GM23338 (cell line): ENCODE data around the gene C13orf46. TPM values are rescaled to one million over a fixed set of nuclear protein-coding genes. Genes with fewer than 3 reads are reported as not detected.

Experiments
- ATAC-seq: fragments of 200-7000 bp; cut with Tn5 transposase; 3 replicates; pipeline ENCODE4 v1.9.1; 2020
- DNase-seq: peaks from one replicate; pipeline ENCODE4 v3.0.0-alpha.2; 2015; ENCODE audit warnings: low spot score
- H2AFZ ChIP-seq: fragments of 200-600 bp; sonication (generic); 2 replicates; pipeline ENCODE4 v1.8.0; 2016; ENCODE audit warnings: antibody characterized with exemption, mild to moderate bottlenecking, moderate library complexity
- H3F3A ChIP-seq: fragments of 200-600 bp; sonication (generic); replicated peaks from 2 replicates; pipeline ENCODE4 v1.8.0; 2017; ENCODE audit warnings: antibody characterized with exemption, mixed run types, low read depth
- H3K27ac ChIP-seq: fragments of 200-600 bp; sonication (generic); 2 replicates; pipeline ENCODE4 v1.6.1; 2016; ENCODE audit warnings: low read depth
- H3K27me3 ChIP-seq: fragments of 200-600 bp; sonication (generic); 2 replicates; pipeline ENCODE4 v1.8.0; 2016; ENCODE audit warnings: mild to moderate bottlenecking, mixed run types, moderate library complexity; ENCODE audit not compliant: insufficient read depth
- H3K36me3 ChIP-seq: fragments of 200-600 bp; sonication (generic); 2 replicates; pipeline ENCODE4 v1.8.0; 2016; ENCODE audit warnings: mild to moderate bottlenecking; ENCODE audit not compliant: insufficient read depth
- H3K4me1 ChIP-seq: fragments of 200-600 bp; sonication (generic); 2 replicates; pipeline ENCODE4 v1.8.0; 2016; ENCODE audit warnings: mild to moderate bottlenecking, moderate library complexity; ENCODE audit not compliant: insufficient read depth
- H3K4me2 ChIP-seq: fragments of 200-600 bp; sonication (generic); 2 replicates; pipeline ENCODE4 v1.7.1; 2017; ENCODE audit warnings: mixed run types
- H3K4me3 ChIP-seq: fragments of 200-600 bp; sonication (generic); 2 replicates; pipeline ENCODE4 v1.6.1; 2016; ENCODE audit warnings: mixed run types
- H3K79me2 ChIP-seq: fragments of 200-600 bp; sonication (generic); replicated peaks from 2 replicates; pipeline ENCODE4 v1.8.0; 2017; ENCODE audit warnings: mild to moderate bottlenecking; ENCODE audit not compliant: insufficient read depth
- H3K9me2 ChIP-seq: fragments of 200-600 bp; sonication (generic); 2 replicates; pipeline ENCODE4 v1.8.0; 2017; ENCODE audit not compliant: insufficient read depth
- H4K20me1 ChIP-seq: fragments of 200-600 bp; sonication (generic); replicated peaks from 2 replicates; pipeline ENCODE4 v1.8.0; 2017; ENCODE audit warnings: mild to moderate bottlenecking; ENCODE audit not compliant: insufficient read depth
- H3K27ac Mint-ChIP-seq: 2 replicates; pipeline ENCODE4 v1.8.0; 2020; ENCODE audit warnings: inconsistent platforms, mild to moderate bottlenecking, moderate library complexity, mixed read lengths
- H3K27me3 Mint-ChIP-seq: 3 replicates; pipeline ENCODE4 v1.8.0; 2022; ENCODE audit warnings: low read depth, mild to moderate bottlenecking, moderate library complexity, mixed read lengths, inconsistent platforms; ENCODE audit not compliant: insufficient read depth, poor library complexity
- H3K36me3 Mint-ChIP-seq: 3 replicates; pipeline ENCODE4 v1.8.0; 2021; ENCODE audit warnings: low read depth, mild to moderate bottlenecking, inconsistent platforms, moderate library complexity, mixed read lengths
- H3K4me1 Mint-ChIP-seq: 3 replicates; pipeline ENCODE4 v1.8.0; 2020; ENCODE audit warnings: mild to moderate bottlenecking, inconsistent platforms, mixed read lengths
- H3K4me3 Mint-ChIP-seq: 3 replicates; pipeline ENCODE4 v1.8.0; 2021; ENCODE audit warnings: moderate library complexity, mild to moderate bottlenecking, inconsistent platforms, mixed read lengths
- H3K9me3 Mint-ChIP-seq: 3 replicates; pipeline ENCODE4 v1.8.0; 2020; ENCODE audit warnings: moderate library complexity, mild to moderate bottlenecking, inconsistent platforms, mixed read lengths
- CREB1 ChIP-seq: fragments of 250-450 bp; sonication (Bioruptor Pico); IDR thresholded peaks from 2 replicates; pipeline ENCODE4 v1.5.0; 2020; ENCODE audit warnings: low read depth, mild to moderate bottlenecking, moderate library complexity
- EZH2 ChIP-seq: fragments of 200-600 bp; sonication (generic); IDR thresholded peaks from one replicate; pipeline ENCODE4 v1.8.0; 2017; ENCODE audit warnings: antibody characterized with exemption, mild to moderate bottlenecking, low read depth; ENCODE audit not compliant: unreplicated experiment
- EZH2phosphoT487 ChIP-seq: fragments of 200-600 bp; sonication (generic); IDR thresholded peaks from one replicate; pipeline ENCODE4 v1.8.1; 2018; ENCODE audit warnings: antibody characterized with exemption; ENCODE audit not compliant: unreplicated experiment
- JUNB ChIP-seq: IDR thresholded peaks from one replicate; pipeline ENCODE4 v1.6.1; 2016; ENCODE audit warnings: antibody characterized with exemption; ENCODE audit not compliant: unreplicated experiment
- NANOG ChIP-seq: IDR thresholded peaks from 2 replicates; pipeline ENCODE4 v1.6.1; 2016; ENCODE audit warnings: antibody characterized with exemption, borderline replicate concordance
- POLR2AphosphoS5 ChIP-seq: IDR thresholded peaks from 2 replicates; pipeline ENCODE4 v1.6.1; 2016; ENCODE audit warnings: antibody characterized with exemption, low read depth
- STAT1 ChIP-seq: IDR thresholded peaks from one replicate; pipeline ENCODE4 v1.6.1; 2016; ENCODE audit warnings: antibody characterized with exemption; ENCODE audit not compliant: unreplicated experiment
- ZNF114 ChIP-seq: fragments of 250-450 bp; sonication (Bioruptor Pico); IDR thresholded peaks from 2 replicates; pipeline ENCODE4 v1.5.0; 2020; ENCODE audit warnings: mild to moderate bottlenecking, moderate library complexity
- ZNF331 ChIP-seq: fragments of 250-450 bp; sonication (Bioruptor Pico); IDR thresholded peaks from 2 replicates; pipeline ENCODE4 v1.5.0; 2020; ENCODE audit warnings: low read depth, mild to moderate bottlenecking, moderate library complexity
- polyA plus RNA-seq: library from polyadenylated mRNA; unstranded; fragments of >200 nt; fragmentation: Nextera tagmentation; extraction: Ambion mirVana; gene quantifications from 2 replicates; pipeline ENCODE4 v1.2.1, GENCODE V29; 2016
- total RNA-seq: library from RNA; depleted of rRNA; stranded (reverse); fragments of >200 nt; shearing (Covaris generic); gene quantifications from 2 replicates; pipeline ENCODE4 v1.2.3, GENCODE V29; 2014
- TF ChIP-seq, protein P1 (sequence below), 2 experiments: fragments of 200-600 bp in 1 of 2; sonication (generic) in 1 of 2; conservative IDR thresholded peaks; 2 replicates each; pipeline versions ENCODE4 v1.5.1 to v1.6.1; 2016 to 2017; ENCODE audit warnings: antibody characterized with exemption in 2 of 2, low read depth in 2 of 2, mild to moderate bottlenecking in 2 of 2, moderate library complexity in 1 of 2
- TF ChIP-seq, protein P2 (sequence below): IDR thresholded peaks from one replicate; pipeline ENCODE4 v1.6.1; 2018; ENCODE audit warnings: antibody characterized with exemption; ENCODE audit not compliant: unreplicated experiment

The C13orf46 gene
- total and polyA plus RNA-seq, 2 experiments from 2014 or later: 0.44 to 1.5 TPM

DNA sequence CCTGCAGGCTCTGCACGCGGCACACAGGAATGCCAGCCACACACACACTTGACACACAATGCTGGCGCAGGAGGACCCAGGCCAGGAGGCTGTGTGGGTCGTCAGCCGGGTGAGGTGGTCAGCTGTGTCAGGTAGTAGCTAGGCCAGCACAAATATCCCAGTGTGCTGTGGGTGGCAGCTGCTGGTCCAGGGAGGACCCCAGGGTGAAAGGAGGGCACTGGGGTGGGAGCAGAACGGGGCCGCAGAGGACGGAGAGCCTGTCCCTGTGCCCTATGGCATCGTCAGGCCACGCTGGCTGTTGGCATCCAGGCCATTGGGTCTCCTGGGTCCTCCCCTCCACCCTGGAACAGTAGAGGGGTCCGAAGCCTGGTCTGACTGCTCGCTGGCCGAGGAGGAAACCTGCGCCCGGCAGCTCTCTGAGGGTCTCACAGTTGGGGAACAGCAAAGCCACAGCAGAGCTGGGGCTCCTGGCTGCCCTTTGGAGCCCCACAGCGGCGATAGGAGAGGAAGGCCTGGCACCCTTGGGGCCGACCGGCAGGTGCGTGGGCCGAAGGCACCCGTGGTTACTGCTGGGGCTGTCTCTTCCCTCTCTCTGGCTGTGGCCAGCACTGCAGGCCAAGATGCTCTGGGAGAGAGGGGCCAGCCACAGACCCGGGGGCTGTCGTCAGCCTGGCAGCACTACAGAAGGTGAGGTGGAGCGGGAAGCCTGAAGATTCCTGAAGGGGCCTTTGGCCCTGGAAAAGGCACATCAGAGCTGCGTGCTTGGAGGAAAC, 27.3 kb downstream of the C13orf46 start:
- H3K36me3 Mint-ChIP-seq: no peaks in the 10 kb centered on the region
- H3K9me2 ChIP-seq: no peaks in the 10 kb centered on the region
- H3K4me2 ChIP-seq: no peak overlapping the region
- H3K9me3 Mint-ChIP-seq: no peaks in the 10 kb centered on the region; the same call in 2 of the 3 replicates
- H3K79me2 ChIP-seq: no peaks in the 10 kb centered on the region
- no peaks in the 10 kb centered on the region for H3K36me3 ChIP-seq
- no peaks in the 10 kb centered on the region for H3K4me1 Mint-ChIP-seq
- H3K4me3 ChIP-seq: no peak overlapping the region
- DNase-seq (no peak), ATAC-seq (no peak)
- no peak overlapping the region for H3K27ac ChIP-seq
- H3K27me3 ChIP-seq: no peaks in the 10 kb centered on the region
- TF ChIP-seq CREB1 (CRISPR knock-in tag) (no peak), EZH2phosphoT487 (no peak), EZH2 (no peak), POLR2AphosphoS5 (no peak), NANOG (no peak), JUNB (no peak), ZNF114 (CRISPR knock-in tag) (no peak), STAT1 (no peak), ZNF331 (CRISPR knock-in tag) (no peak)
- TF ChIP-seq, protein P1, sequence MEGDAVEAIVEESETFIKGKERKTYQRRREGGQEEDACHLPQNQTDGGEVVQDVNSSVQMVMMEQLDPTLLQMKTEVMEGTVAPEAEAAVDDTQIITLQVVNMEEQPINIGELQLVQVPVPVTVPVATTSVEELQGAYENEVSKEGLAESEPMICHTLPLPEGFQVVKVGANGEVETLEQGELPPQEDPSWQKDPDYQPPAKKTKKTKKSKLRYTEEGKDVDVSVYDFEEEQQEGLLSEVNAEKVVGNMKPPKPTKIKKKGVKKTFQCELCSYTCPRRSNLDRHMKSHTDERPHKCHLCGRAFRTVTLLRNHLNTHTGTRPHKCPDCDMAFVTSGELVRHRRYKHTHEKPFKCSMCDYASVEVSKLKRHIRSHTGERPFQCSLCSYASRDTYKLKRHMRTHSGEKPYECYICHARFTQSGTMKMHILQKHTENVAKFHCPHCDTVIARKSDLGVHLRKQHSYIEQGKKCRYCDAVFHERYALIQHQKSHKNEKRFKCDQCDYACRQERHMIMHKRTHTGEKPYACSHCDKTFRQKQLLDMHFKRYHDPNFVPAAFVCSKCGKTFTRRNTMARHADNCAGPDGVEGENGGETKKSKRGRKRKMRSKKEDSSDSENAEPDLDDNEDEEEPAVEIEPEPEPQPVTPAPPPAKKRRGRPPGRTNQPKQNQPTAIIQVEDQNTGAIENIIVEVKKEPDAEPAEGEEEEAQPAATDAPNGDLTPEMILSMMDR (conservative IDR thresholded peaks at IDR 0.05; ENCODE audit: low read depth in 2 of 2): no peak
- TF ChIP-seq, protein P2, sequence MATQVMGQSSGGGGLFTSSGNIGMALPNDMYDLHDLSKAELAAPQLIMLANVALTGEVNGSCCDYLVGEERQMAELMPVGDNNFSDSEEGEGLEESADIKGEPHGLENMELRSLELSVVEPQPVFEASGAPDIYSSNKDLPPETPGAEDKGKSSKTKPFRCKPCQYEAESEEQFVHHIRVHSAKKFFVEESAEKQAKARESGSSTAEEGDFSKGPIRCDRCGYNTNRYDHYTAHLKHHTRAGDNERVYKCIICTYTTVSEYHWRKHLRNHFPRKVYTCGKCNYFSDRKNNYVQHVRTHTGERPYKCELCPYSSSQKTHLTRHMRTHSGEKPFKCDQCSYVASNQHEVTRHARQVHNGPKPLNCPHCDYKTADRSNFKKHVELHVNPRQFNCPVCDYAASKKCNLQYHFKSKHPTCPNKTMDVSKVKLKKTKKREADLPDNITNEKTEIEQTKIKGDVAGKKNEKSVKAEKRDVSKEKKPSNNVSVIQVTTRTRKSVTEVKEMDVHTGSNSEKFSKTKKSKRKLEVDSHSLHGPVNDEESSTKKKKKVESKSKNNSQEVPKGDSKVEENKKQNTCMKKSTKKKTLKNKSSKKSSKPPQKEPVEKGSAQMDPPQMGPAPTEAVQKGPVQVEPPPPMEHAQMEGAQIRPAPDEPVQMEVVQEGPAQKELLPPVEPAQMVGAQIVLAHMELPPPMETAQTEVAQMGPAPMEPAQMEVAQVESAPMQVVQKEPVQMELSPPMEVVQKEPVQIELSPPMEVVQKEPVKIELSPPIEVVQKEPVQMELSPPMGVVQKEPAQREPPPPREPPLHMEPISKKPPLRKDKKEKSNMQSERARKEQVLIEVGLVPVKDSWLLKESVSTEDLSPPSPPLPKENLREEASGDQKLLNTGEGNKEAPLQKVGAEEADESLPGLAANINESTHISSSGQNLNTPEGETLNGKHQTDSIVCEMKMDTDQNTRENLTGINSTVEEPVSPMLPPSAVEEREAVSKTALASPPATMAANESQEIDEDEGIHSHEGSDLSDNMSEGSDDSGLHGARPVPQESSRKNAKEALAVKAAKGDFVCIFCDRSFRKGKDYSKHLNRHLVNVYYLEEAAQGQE: no peak
- H3K27ac Mint-ChIP-seq: no peak overlapping the region
- no peaks in the 10 kb centered on the region for H3F3A ChIP-seq
- H3K4me1 ChIP-seq: no peaks in the 10 kb centered on the region
- H3K4me3 Mint-ChIP-seq: no peak overlapping the region
- H2AFZ ChIP-seq: no peak overlapping the region
- peaks cover 16% of the 10 kb centered on the region for H3K27me3 Mint-ChIP-seq
- no peaks in the 10 kb centered on the region for H4K20me1 ChIP-seq
